Measurements from ENCODE around the gene FAM13A. TPM values are rescaled to one million over a fixed set of nuclear protein-coding genes. Genes with fewer than 3 reads are reported as not detected.

FAM13A gene
- total and polyA plus RNA-seq, 2 of the 13 experiments (the other 11 are each of a cell fraction or from before 2014, with no cell fraction given): 1.2 to 36.2 TPM

- intact Hi-C loops (cut with micrococcal nuclease; ENCODE audit: unreplicated experiment) (no loop called here), in situ Hi-C loops (cut with HindIII; ENCODE audit: extremely low pct_ligation_motif_present, low pct_unique_long_range_greater_than_20kb) (no loop called here)
- Histone ChIP-seq H4K20me1 (ENCODE audit: insufficient read depth, low read length) (no peaks in the 10 kb centered on the region), H3K4me1 (ENCODE audit: insufficient read depth, low read length) (peaks cover 31% of the 10 kb centered on the region), H3K4me3 (replicated peaks in 1 of 3; ENCODE audit: insufficient read depth in 1 of 3, low read depth in 2 of 3, low read length in 3 of 3) (no peak overlapping the region), H3K4me2 (ENCODE audit: low read depth, low read length) (no peak overlapping the region), H2AFZ (ENCODE audit: low read length) (no peak overlapping the region), H3K27me3 (ENCODE audit: control insufficient read depth in 1 of 2, insufficient read depth in 2 of 2, low read length in 2 of 2) (no peaks in the 10 kb centered on the region; a peak in 2 of 5 replicates), H3K9ac (ENCODE audit: insufficient read depth, low read depth, low read length) (no peak overlapping the region), H3K36me3 (replicated peaks in 1 of 2; ENCODE audit: control insufficient read depth in 1 of 2, insufficient read depth in 2 of 2, low read length in 2 of 2) (no peaks in the 10 kb centered on the region), H3K9me3 (ENCODE audit: low read length) (no peaks in the 10 kb centered on the region), H3K27ac (ENCODE audit: extremely low read length, insufficient read depth, low read length) (no peak overlapping the region), H3K79me2 (ENCODE audit: insufficient read depth, low read length) (peaks cover 21% of the 10 kb centered on the region)
- FAIRE-seq (no peak), ATAC-seq (no peak), DNase-seq (ENCODE audit: low spot score) (no peak)
- ChIA-PET POLR2A (interaction anchor here (0.7 kb wide), 1 partner anchor 240 kb away, joined by 3 read pairs; no protein-coding TSS in a partner anchor), CTCF (ENCODE audit: low intra/inter-chr PET ratio, low total read pairs) (no interaction called here)
- TF ChIP-seq, protein P1, sequence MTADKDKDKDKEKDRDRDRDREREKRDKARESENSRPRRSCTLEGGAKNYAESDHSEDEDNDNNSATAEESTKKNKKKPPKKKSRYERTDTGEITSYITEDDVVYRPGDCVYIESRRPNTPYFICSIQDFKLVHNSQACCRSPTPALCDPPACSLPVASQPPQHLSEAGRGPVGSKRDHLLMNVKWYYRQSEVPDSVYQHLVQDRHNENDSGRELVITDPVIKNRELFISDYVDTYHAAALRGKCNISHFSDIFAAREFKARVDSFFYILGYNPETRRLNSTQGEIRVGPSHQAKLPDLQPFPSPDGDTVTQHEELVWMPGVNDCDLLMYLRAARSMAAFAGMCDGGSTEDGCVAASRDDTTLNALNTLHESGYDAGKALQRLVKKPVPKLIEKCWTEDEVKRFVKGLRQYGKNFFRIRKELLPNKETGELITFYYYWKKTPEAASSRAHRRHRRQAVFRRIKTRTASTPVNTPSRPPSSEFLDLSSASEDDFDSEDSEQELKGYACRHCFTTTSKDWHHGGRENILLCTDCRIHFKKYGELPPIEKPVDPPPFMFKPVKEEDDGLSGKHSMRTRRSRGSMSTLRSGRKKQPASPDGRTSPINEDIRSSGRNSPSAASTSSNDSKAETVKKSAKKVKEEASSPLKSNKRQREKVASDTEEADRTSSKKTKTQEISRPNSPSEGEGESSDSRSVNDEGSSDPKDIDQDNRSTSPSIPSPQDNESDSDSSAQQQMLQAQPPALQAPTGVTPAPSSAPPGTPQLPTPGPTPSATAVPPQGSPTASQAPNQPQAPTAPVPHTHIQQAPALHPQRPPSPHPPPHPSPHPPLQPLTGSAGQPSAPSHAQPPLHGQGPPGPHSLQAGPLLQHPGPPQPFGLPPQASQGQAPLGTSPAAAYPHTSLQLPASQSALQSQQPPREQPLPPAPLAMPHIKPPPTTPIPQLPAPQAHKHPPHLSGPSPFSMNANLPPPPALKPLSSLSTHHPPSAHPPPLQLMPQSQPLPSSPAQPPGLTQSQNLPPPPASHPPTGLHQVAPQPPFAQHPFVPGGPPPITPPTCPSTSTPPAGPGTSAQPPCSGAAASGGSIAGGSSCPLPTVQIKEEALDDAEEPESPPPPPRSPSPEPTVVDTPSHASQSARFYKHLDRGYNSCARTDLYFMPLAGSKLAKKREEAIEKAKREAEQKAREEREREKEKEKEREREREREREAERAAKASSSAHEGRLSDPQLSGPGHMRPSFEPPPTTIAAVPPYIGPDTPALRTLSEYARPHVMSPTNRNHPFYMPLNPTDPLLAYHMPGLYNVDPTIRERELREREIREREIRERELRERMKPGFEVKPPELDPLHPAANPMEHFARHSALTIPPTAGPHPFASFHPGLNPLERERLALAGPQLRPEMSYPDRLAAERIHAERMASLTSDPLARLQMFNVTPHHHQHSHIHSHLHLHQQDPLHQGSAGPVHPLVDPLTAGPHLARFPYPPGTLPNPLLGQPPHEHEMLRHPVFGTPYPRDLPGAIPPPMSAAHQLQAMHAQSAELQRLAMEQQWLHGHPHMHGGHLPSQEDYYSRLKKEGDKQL (CRISPR knock-in tag; IDR thresholded peaks at IDR 0.05; ENCODE audit: low read depth): no peak
- TF ChIP-seq ZNF17 (CRISPR knock-in tag; IDR thresholded peaks at IDR 0.05) (no peak), SSRP1 (CRISPR knock-in tag; IDR thresholded peaks at IDR 0.05) (no peak)
- TF ChIP-seq, protein P2, sequence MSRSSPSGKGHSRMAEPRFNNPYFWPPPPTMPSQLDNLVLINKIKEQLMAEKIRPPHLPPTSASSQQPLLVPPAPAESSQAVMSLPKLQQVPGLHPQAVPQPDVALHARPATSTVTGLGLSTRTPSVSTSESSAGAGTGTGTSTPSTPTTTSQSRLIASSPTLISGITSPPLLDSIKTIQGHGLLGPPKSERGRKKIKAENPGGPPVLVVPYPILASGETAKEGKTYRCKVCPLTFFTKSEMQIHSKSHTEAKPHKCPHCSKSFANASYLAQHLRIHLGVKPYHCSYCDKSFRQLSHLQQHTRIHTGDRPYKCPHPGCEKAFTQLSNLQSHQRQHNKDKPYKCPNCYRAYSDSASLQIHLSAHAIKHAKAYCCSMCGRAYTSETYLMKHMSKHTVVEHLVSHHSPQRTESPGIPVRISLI (CRISPR knock-in tag; IDR thresholded peaks at IDR 0.05; ENCODE audit: borderline replicate concordance): no peak
- WGBS (ENCODE audit: low lambda C conversion rate): 56% methylated on average over 2 of the region's 2 CpGs
- BruUV-seq (replicated peaks): no TSS peak
Observed at GRCh38 chr4:88825931-88826330, 231.1 kb downstream of the FAM13A start.
